HepG2 (cell line): ENCODE measurements around the gene ATP2B2. TPM values are rescaled to one million over a fixed set of nuclear protein-coding genes. Genes with fewer than 3 reads are reported as not detected.

Source experiments
- ATAC-seq: fragments of 200-7000 bp; cut with Tn5 transposase; 3 replicates; pipeline ENCODE4 v1.9.1; 2020; ENCODE audit warnings: mild to moderate bottlenecking, moderate library complexity
- BruUV-seq: library from RNA; stranded (reverse); fragments of 400-500 nt; replicated peaks from 2 replicates; lab custom pipeline; 2021; lab: Mats Ljungman, UMichigan
- CTCF ChIA-PET: fragments of 300-600 bp; formaldehyde crosslinking; extraction: SDS; loops from one replicate; lab custom pipeline; 2021; ENCODE audit warnings: low total read pairs, inconsistent platforms, low intra/inter-chr PET ratio; lab: Yijun Ruan, JAX
- POLR2A ChIA-PET: fragments of 350-600 bp; sonication (Branson Sonifier 250); formaldehyde crosslinking; loops from one replicate; lab custom pipeline; 2020; ENCODE audit warnings: antibody characterized with exemption, inconsistent platforms; lab: Yijun Ruan, JAX
- DNase-seq: peaks from one replicate; pipeline ENCODE4 v3.0.0-alpha.2; 2015; ENCODE audit warnings: low spot score
- FAIRE-seq: peaks from 3 replicates; lab custom pipeline; 2011; peaks lifted over from hg19 to GRCh38; lab: Jason Lieb, UNC
- H2AFZ ChIP-seq: one replicate; pipeline ENCODE4 v1.6.1; 2011; ENCODE audit warnings: low read length, inconsistent platforms
- H3K27ac ChIP-seq: fragments of 300-600 bp; 3 replicates; pipeline ENCODE4 v1.8.0; 2011; ENCODE audit warnings: mixed run types, mild to moderate bottlenecking, mixed read lengths, low read length, inconsistent platforms; ENCODE audit not compliant: insufficient read depth; ENCODE audit errors: extremely low read length
- H3K27me3 ChIP-seq, 2 experiments: fragments of 200-600 bp in 1 of 2; 2 replicates in 1 of 2; 3 replicates in 1 of 2; pipeline versions ENCODE4 v1.6.0 to v1.8.0; 2011; ENCODE audit warnings: low read length in 2 of 2, mild to moderate bottlenecking in 2 of 2, moderate library complexity in 2 of 2, inconsistent platforms in 1 of 2; ENCODE audit not compliant: insufficient read depth in 2 of 2, control insufficient read depth in 1 of 2
- H3K36me3 ChIP-seq, 2 experiments: fragments of 200-600 bp in 1 of 2; replicated peaks in 1 of 2; 2 replicates in 1 of 2; 3 replicates in 1 of 2; pipeline versions ENCODE4 v1.5.1 to v1.8.0; 2011; ENCODE audit warnings: low read length in 2 of 2, inconsistent platforms in 1 of 2; ENCODE audit not compliant: insufficient read depth in 2 of 2, control insufficient read depth in 1 of 2
- H3K4me1 ChIP-seq: 2 replicates; pipeline ENCODE4 v1.5.1; 2012; ENCODE audit warnings: low read length, inconsistent platforms; ENCODE audit not compliant: insufficient read depth
- H3K4me2 ChIP-seq: 2 replicates; pipeline ENCODE4 v1.6.0; 2011; ENCODE audit warnings: low read depth, low read length, inconsistent platforms
- H3K4me3 ChIP-seq, 3 experiments: fragments of 200-600 bp in 1 of 3; sonication (generic), shearing (Covaris generic) in 1 of 3; replicated peaks in 1 of 3; 2 replicates each; pipeline ENCODE4 v1.5.1; 2011 to 2016; ENCODE audit warnings: low read length in 3 of 3, inconsistent platforms in 2 of 3, low read depth in 2 of 3, mild to moderate bottlenecking in 2 of 3, control low read depth in 1 of 3, mixed read lengths in 1 of 3; ENCODE audit not compliant: insufficient read depth in 1 of 3
- H3K79me2 ChIP-seq: one replicate; pipeline ENCODE4 v1.6.1; 2011; ENCODE audit warnings: low read length, inconsistent platforms; ENCODE audit not compliant: insufficient read depth
- H3K9ac ChIP-seq: 2 replicates; pipeline ENCODE4 v1.6.0; 2011; ENCODE audit warnings: mild to moderate bottlenecking, low read depth, low read length, inconsistent platforms; ENCODE audit not compliant: insufficient read depth
- H3K9me3 ChIP-seq: 2 replicates; pipeline ENCODE4 v1.5.1; 2012; ENCODE audit warnings: mild to moderate bottlenecking, low read length
- H4K20me1 ChIP-seq: 2 replicates; pipeline ENCODE4 v1.6.0; 2011; ENCODE audit warnings: inconsistent platforms, mild to moderate bottlenecking, low read length, moderate library complexity; ENCODE audit not compliant: insufficient read depth
- CREM ChIP-seq, 2 experiments: sonication (generic) in 1 of 2; formaldehyde crosslinking in 1 of 2; IDR thresholded peaks; 2 replicates each; pipeline versions ENCODE4 v1.4.0 to v1.6.1; 2016 to 2020; ENCODE audit warnings: antibody characterized with exemption in 1 of 2, mild to moderate bottlenecking in 1 of 2, missing genetic modification reagents in 1 of 2
- EHMT2 ChIP-seq: fragments of 200-600 bp; sonication (generic); IDR thresholded peaks from 2 replicates; pipeline ENCODE4 v1.7.0; 2017; ENCODE audit warnings: antibody characterized with exemption, low read depth, low read length, borderline replicate concordance
- ETV5 ChIP-seq: IDR thresholded peaks from 2 replicates; pipeline ENCODE4 v1.6.1; 2018; ENCODE audit warnings: missing biosample characterization, missing genetic modification reagents, inconsistent platforms, borderline replicate concordance
- IKZF1 ChIP-seq: fragments of 450-650 bp; IDR thresholded peaks from 2 replicates; pipeline ENCODE4 v1.7.1; 2016
- RARG ChIP-seq: sonication (generic); formaldehyde crosslinking; IDR thresholded peaks from 2 replicates; pipeline ENCODE4 v1.4.0; 2020; ENCODE audit warnings: low read depth, mild to moderate bottlenecking, missing genetic modification reagents
- SNAPC5 ChIP-seq: sonication (generic); formaldehyde crosslinking; IDR thresholded peaks from 2 replicates; pipeline ENCODE4 v1.8.1; 2023; ENCODE audit warnings: mild to moderate bottlenecking, missing genetic modification reagents, borderline replicate concordance
- ZMYM3 ChIP-seq: sonication (generic); formaldehyde crosslinking; IDR thresholded peaks from 2 replicates; pipeline ENCODE4 v1.5.1; 2020; ENCODE audit warnings: mild to moderate bottlenecking, missing genetic modification reagents
- ZNF253 ChIP-seq: sonication (generic); formaldehyde crosslinking; IDR thresholded peaks from 2 replicates; pipeline ENCODE4 v1.8.0; 2022; ENCODE audit warnings: mild to moderate bottlenecking, missing genetic modification reagents, borderline replicate concordance
- ZNF644 ChIP-seq: IDR thresholded peaks from 2 replicates; pipeline ENCODE4 v1.6.1; 2016; ENCODE audit warnings: low read depth
- WGBS: methylation state at CpG from one replicate; pipeline ENCODE4 v1.1.6; 2017; ENCODE audit warnings: low lambda C conversion rate; 5-methylcytosine and 5-hydroxymethylcytosine counted together
- in situ Hi-C: cut with HindIII; loops from 2 replicates; pipeline ENCODE4 v1.10.0; 2017; ENCODE audit warnings: low pct_unique_long_range_greater_than_20kb; ENCODE audit not compliant: extremely low pct_ligation_motif_present
- intact Hi-C: fragments of 100-400 bp; cut with micrococcal nuclease; formaldehyde crosslinking; loops from one replicate; pipeline ENCODE4 v1.10.0; 2022; ENCODE audit not compliant: unreplicated experiment
- polyA plus RNA-seq, 8 experiments: library from polyadenylated mRNA; depleted of rRNA in 3 of 8; stranded (reverse) in 7 of 8; unstranded in 1 of 8; fragments of >200 nt; fragmentation: Illumina TruSeq in 4 of 8; extraction: Trizol in 4 of 8; gene quantifications; 2 replicates each; pipeline versions ENCODE4 v1.2.1 to v1.2.3, GENCODE V29; 2011 to 2016; ENCODE audit warnings: low read depth in 4 of 8, missing spikeins in 1 of 8, mixed read lengths in 1 of 8; ENCODE audit not compliant: insufficient read depth in 1 of 8
- total RNA-seq, 5 experiments: library from RNA; depleted of rRNA; stranded (reverse); fragments of >200 nt; fragmentation: Illumina TruSeq; extraction: Trizol; gene quantifications; 2 replicates each; pipeline ENCODE4 v1.2.3, GENCODE V29; 2016; ENCODE audit warnings: low read depth in 1 of 5
- TF ChIP-seq, protein P1 (sequence below): sonication (generic); formaldehyde crosslinking; IDR thresholded peaks from 2 replicates; pipeline ENCODE4 v1.4.0; 2020; ENCODE audit warnings: missing genetic modification reagents
- TF ChIP-seq, protein P2 (sequence below): sonication (generic); formaldehyde crosslinking; IDR thresholded peaks from 2 replicates; pipeline ENCODE4 v1.4.0; 2020; ENCODE audit warnings: mild to moderate bottlenecking, missing genetic modification reagents

The ATP2B2 gene
- total and polyA plus RNA-seq, 2 of the 13 experiments (the other 11 are each of a cell fraction or from before 2014, with no cell fraction given), result 1.5 to 2.3 TPM

GRCh38 chr3:10349801-10350200 lies 155.6 kb downstream of the ATP2B2 start:
- Histone ChIP-seq H3K4me1 (no peaks in the 10 kb centered on the region), H3K27ac (no peak overlapping the region), H3K4me3 (no peak overlapping the region), H2AFZ (no peak overlapping the region), H3K9me3 (no peaks in the 10 kb centered on the region), H3K9ac (no peak overlapping the region), H3K4me2 (no peak overlapping the region), H3K79me2 (no peaks in the 10 kb centered on the region), H4K20me1 (no peaks in the 10 kb centered on the region), H3K36me3 (no peaks in the 10 kb centered on the region), H3K27me3 (peaks cover 2 to 27% of the 10 kb centered on the region in 2 experiments; a peak in 4 of 5 replicates)
- no peak for ATAC-seq
- no peak for FAIRE-seq
- in situ Hi-C loops (no loop called here), intact Hi-C loops (no loop called here)
- POLR2A ChIA-PET, result no interaction called here
- DNase-seq, result no peak
- no TSS peak for BruUV-seq
- WGBS, result 83% methylated on average over 8 of the region's 10 CpGs
- TF ChIP-seq ZNF253 (CRISPR knock-in tag) (no peak), ZNF644 (CRISPR knock-in tag) (no peak), ZMYM3 (CRISPR knock-in tag) (no peak), SNAPC5 (CRISPR knock-in tag) (no peak), RARG (CRISPR knock-in tag) (no peak), EHMT2 (no peak), ETV5 (no peak), CREM (IDR thresholded peaks at IDR 0.05) (no peak), CREM (CRISPR knock-in tag; IDR thresholded peaks at IDR 0.05) (no peak), IKZF1 (no peak)
- TF ChIP-seq, protein P1, sequence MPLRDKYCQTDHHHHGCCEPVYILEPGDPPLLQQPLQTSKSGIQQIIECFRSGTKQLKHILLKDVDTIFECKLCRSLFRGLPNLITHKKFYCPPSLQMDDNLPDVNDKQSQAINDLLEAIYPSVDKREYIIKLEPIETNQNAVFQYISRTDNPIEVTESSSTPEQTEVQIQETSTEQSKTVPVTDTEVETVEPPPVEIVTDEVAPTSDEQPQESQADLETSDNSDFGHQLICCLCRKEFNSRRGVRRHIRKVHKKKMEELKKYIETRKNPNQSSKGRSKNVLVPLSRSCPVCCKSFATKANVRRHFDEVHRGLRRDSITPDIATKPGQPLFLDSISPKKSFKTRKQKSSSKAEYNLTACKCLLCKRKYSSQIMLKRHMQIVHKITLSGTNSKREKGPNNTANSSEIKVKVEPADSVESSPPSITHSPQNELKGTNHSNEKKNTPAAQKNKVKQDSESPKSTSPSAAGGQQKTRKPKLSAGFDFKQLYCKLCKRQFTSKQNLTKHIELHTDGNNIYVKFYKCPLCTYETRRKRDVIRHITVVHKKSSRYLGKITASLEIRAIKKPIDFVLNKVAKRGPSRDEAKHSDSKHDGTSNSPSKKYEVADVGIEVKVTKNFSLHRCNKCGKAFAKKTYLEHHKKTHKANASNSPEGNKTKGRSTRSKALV, result no peak
- TF ChIP-seq, protein P2, sequence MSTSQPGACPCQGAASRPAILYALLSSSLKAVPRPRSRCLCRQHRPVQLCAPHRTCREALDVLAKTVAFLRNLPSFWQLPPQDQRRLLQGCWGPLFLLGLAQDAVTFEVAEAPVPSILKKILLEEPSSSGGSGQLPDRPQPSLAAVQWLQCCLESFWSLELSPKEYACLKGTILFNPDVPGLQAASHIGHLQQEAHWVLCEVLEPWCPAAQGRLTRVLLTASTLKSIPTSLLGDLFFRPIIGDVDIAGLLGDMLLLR (CRISPR knock-in tag), result no peak
- CTCF ChIA-PET, result no interaction called here
